Endodermal cell (in vitro differentiated cells): ENCODE results near the gene TBCB. TPM values are rescaled to one million over a fixed set of nuclear protein-coding genes. Genes with fewer than 3 reads are reported as not detected.

Experiments used
- DNase-seq: peaks from one replicate; pipeline ENCODE4 v3.0.0-alpha.2; 2017
- H3K27ac ChIP-seq: 2 replicates; pipeline ENCODE4 v1.5.1; 2013; ENCODE audit warnings: mild to moderate bottlenecking, low read depth, low read length, moderate library complexity
- H3K27me3 ChIP-seq: 2 replicates; pipeline ENCODE4 v1.6.1; 2013; ENCODE audit warnings: mild to moderate bottlenecking, low read length, moderate library complexity; ENCODE audit not compliant: insufficient read depth, control insufficient read depth, poor library complexity, severe bottlenecking
- H3K36me3 ChIP-seq: 2 replicates; pipeline ENCODE4 v1.7.0; 2013; ENCODE audit warnings: mild to moderate bottlenecking, low read length, moderate library complexity; ENCODE audit not compliant: control insufficient read depth, insufficient read depth
- H3K4me1 ChIP-seq: one replicate; pipeline ENCODE4 v1.7.0; 2013; ENCODE audit warnings: low read length; ENCODE audit not compliant: control insufficient read depth, insufficient read depth
- H3K4me3 ChIP-seq: 2 replicates; pipeline ENCODE4 v1.5.1; 2013; ENCODE audit warnings: mild to moderate bottlenecking, low read length, moderate library complexity
- H3K9ac ChIP-seq: 2 replicates; pipeline ENCODE4 v1.6.1; 2013; ENCODE audit warnings: mild to moderate bottlenecking, low read length, moderate library complexity; ENCODE audit not compliant: poor library complexity, severe bottlenecking; ENCODE audit errors: extremely low read depth
- H3K9me3 ChIP-seq: 2 replicates; pipeline ENCODE4 v1.6.1; 2013; ENCODE audit warnings: mild to moderate bottlenecking, low read length, moderate library complexity; ENCODE audit not compliant: control insufficient read depth
- H3K27ac Mint-ChIP-seq: 2 replicates; pipeline ENCODE4 v1.8.0; 2020; ENCODE audit warnings: mixed read lengths
- H3K27me3 Mint-ChIP-seq: 2 replicates; pipeline ENCODE4 v1.8.0; 2021; ENCODE audit warnings: mild to moderate bottlenecking, mixed read lengths; ENCODE audit not compliant: insufficient read depth
- H3K36me3 Mint-ChIP-seq: 2 replicates; pipeline ENCODE4 v1.8.0; 2020; ENCODE audit warnings: low read depth, mixed read lengths
- H3K4me1 Mint-ChIP-seq: 2 replicates; pipeline ENCODE4 v1.8.0; 2020; ENCODE audit warnings: mixed read lengths
- H3K4me3 Mint-ChIP-seq: 2 replicates; pipeline ENCODE4 v1.8.0; 2020; ENCODE audit warnings: mild to moderate bottlenecking, moderate library complexity, mixed read lengths
- H3K9me3 Mint-ChIP-seq: 2 replicates; pipeline ENCODE4 v1.8.0; 2020; ENCODE audit warnings: mild to moderate bottlenecking, mixed read lengths
- CTCF ChIP-seq: fragments of 200-600 bp; sonication (generic); conservative IDR thresholded peaks from 2 replicates; pipeline ENCODE4 v1.5.0; 2021; ENCODE audit warnings: antibody characterized with exemption, mild to moderate bottlenecking
- WGBS, 2 experiments: methylation state at CpG; one replicate each; pipeline versions ENCODE4 v1.1.5 to v1.1.7; 2013; ENCODE audit warnings: missing lambda C conversion rate in 2 of 2, mixed read lengths in 1 of 2; ENCODE audit not compliant: insufficient coverage in 1 of 2, insufficient read length in 1 of 2; 5-methylcytosine and 5-hydroxymethylcytosine counted together
- total RNA-seq, 2 donors: library from RNA; stranded (reverse); fragmentation: NEBNext Ultra II Directional in 1 of 2; extraction: Animal tissue kit (Norgen Biotek cat#: 25700) in 1 of 2; gene quantifications; 2 replicates in 1 of 2; 3 replicates in 1 of 2; pipeline ENCODE4 v1.2.1, GENCODE V29; 2021

TBCB gene
- total RNA-seq, 2 donors from 2014 or later, result 189 to 194 TPM

GRCh38 chr19:36072081-36072480, 43.2 kb upstream of the TBCB start:
- Histone ChIP-seq H3K4me3 (no peak overlapping the region), H3K27ac (no peak overlapping the region), H3K4me1 (no peaks in the 10 kb centered on the region), H3K9ac (no peak overlapping the region), H3K9me3 (no peaks in the 10 kb centered on the region), H3K36me3 (peaks cover 44% of the 10 kb centered on the region), H3K27me3 (no peaks in the 10 kb centered on the region)
- DNase-seq, result no peak
- Mint-ChIP-seq H3K36me3 (peaks cover 54% of the 10 kb centered on the region), H3K27me3 (no peaks in the 10 kb centered on the region), H3K4me3 (no peak overlapping the region), H3K27ac (no peak overlapping the region), H3K9me3 (peaks cover 12% of the 10 kb centered on the region), H3K4me1 (no peaks in the 10 kb centered on the region)
- 85 to 88% methylated on average over 6 to 8 of the region's 8 CpGs for WGBS, 2 experiments
- TF ChIP-seq CTCF, result no peak

GRCh38 chr19:36073121-36073876, 42.0 kb upstream of the TBCB start:
- H3K27ac ChIP-seq, result no peak overlapping the region
- Mint-ChIP-seq H3K4me3 (no peak overlapping the region), H3K27me3 (no peaks in the 10 kb centered on the region), H3K4me1 (no peaks in the 10 kb centered on the region), H3K27ac (no peak overlapping the region), H3K36me3 (peaks cover 46% of the 10 kb centered on the region), H3K9me3 (peaks cover 12% of the 10 kb centered on the region)
- no peaks in the 10 kb centered on the region for H3K27me3 ChIP-seq
- H3K4me3 ChIP-seq, result no peak overlapping the region
- H3K9ac ChIP-seq, result no peak overlapping the region
- TF ChIP-seq CTCF, result no peak
- H3K9me3 ChIP-seq, result no peaks in the 10 kb centered on the region
- H3K4me1 ChIP-seq, result no peaks in the 10 kb centered on the region
- peaks cover 40% of the 10 kb centered on the region for H3K36me3 ChIP-seq
- DNase-seq, result no peak
- WGBS, 2 experiments, result 86 to 87% methylated on average over 6 to 10 of the region's 10 CpGs

GRCh38 chr19:36079389-36079945, 35.8 kb upstream of the TBCB start:
- Histone ChIP-seq H3K27ac (no peak overlapping the region), H3K4me3 (no peak overlapping the region), H3K27me3 (no peaks in the 10 kb centered on the region), H3K36me3 (peaks cover 56% of the 10 kb centered on the region), H3K9ac (no peak overlapping the region), H3K4me1 (no peaks in the 10 kb centered on the region), H3K9me3 (no peaks in the 10 kb centered on the region)
- DNase-seq, result no peak
- H3K4me1 Mint-ChIP-seq, result no peaks in the 10 kb centered on the region
- no peak overlapping the region for H3K4me3 Mint-ChIP-seq
- WGBS, 2 experiments, result 97 to 100% methylated on average over 2 to 3 of the region's 3 CpGs
- H3K9me3 Mint-ChIP-seq, result no peaks in the 10 kb centered on the region
- no peaks in the 10 kb centered on the region for H3K27me3 Mint-ChIP-seq
- peaks cover 55% of the 10 kb centered on the region for H3K36me3 Mint-ChIP-seq
- TF ChIP-seq CTCF, result no peak
- H3K27ac Mint-ChIP-seq, result no peak overlapping the region
